GM18502 (cell line): ENCODE data around the gene PI4KB.
A peak's percentile ranks its signal among the peaks of the same experiment; 100 is the strongest.
"Not testable (repeated sequence)": the region's sequence is repeated elsewhere in the genome, so short reads cannot be mapped to it uniquely, and the experiment has no call there.

Experiments used
- ATAC-seq: cut with Tn5 transposase; IDR thresholded peaks from one replicate; pipeline ENCODE4 v1.9.1; 2021; ENCODE audit warnings: mild to moderate bottlenecking; ENCODE audit not compliant: unreplicated experiment, poor library complexity

PI4KB gene

DNA sequence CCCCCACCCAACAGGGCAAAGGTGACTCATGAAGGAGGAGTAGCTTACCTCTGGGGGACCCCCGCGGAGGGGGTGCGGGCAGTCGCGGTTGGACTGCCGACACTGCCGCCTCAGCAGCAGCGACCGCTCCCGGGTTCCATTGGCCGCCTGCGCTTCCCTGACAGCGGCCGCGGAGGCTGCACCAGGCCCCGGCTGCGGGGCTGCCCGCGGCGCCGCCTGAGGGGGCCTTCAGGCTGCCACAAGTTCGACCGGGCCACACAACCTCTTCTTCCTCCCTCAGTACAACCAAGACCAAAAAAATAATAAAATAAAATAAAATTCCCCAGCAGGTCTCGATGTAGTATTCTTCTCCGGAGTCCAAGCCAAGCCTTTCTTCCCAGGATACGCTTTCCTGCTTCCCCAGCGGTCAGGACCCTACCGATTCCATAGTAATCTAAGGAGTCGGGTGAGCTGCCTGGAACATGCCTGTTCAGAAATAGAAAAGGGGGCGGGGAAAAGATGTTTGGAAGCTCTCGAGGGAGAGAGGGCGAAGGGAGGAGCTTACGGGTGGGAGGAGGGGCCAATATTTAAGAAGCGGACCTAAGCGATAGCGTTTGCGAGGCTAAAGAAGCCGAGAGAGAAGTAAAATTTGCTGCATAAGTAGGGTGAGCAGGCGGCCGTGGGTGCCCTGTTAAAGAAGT is at the start of gene PI4KB:
Gene PI4KB, minus strand, starts transcription at position 194 of the 680 bp plus-strand sequence. CDS start 10,935 bp downstream, outside the sequence.
- ATAC-seq: peak; percentile 83

- no peak for ATAC-seq
These were observed 46.0 kb upstream of the PI4KB start for GRCh38 chr1:151373196-151373595.

DNA sequence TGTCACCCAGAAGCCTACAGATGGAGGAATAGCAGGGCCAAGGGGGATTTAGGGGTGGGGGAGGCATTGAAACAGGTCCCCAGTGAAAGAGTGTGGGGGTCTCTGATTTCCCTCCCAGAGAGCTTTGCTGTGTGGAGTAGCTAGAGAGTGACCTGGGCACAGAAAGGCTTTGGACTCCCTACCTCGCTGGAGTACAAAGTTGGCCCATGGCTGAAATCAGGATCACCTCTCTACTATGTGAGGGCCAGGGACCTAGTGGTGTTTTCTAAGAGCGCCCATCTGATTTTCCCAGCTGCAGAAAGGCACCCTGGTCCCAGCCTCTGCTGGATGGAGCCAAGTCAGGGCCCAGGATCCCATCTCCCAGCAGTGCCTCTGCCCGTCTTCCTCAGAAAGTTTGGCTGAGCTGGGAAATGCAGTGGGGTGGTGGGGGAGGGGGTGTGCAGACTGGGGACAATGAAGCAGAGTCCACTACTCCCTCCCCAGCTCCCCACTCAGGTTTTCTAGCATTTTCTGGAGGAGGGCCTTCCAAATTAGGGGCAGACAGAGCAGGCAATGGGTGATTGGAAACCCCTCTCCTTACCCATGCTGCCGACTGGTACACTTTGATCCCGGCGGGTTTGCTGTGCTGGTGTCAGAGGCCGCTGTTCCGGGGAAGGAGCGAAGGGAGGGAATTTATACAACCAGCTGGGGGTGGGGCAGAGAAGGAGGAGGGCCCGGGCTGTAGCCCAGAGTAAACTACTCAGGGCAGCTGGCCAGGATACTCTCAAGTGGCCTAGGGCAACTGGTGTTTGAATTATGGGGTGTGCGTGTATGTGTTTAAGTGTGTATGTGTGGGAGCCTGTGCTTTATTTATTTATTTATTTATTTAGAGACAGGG is 45.1 kb upstream of the PI4KB start, which contains the start of gene SELENBP1:
Gene SELENBP1, minus strand, starts transcription at position 648 of the 877 bp plus-strand sequence. Its CDS starts 64 bp downstream, at position 584.
- no peak for ATAC-seq

DNA sequence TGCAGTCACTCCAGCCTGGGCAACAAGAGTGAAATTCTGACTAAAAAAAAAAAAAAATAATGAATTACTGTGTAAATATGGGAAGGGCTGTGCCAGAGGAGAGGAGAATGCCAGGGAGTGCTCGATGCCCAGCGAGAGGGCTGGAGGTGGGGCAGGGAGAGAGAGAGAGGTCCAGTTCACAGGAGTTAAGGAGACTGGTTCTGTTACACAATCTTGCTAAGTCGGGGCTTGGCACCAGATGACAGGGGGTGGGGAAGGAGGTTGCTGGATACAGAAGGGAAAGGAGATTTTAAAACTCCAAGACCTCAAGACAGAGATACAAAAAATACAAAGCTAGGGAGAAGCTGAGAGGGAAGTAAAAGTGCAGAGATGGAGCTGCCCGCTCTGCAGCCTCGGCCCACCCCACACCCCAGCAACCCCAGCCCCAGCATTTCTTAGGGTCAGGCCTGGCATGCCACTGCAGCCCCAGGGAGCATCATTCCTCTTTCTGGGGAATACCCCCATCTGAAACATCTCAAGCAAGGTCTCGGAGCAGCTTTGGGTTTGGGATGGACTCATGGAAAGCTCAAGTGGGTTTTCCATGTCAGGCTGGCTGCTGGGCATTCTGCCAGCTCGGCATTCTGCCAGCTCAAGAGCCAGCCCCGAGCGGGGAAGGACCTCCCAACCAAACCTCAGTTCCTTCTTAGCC is 44.3 kb upstream of the PI4KB start:
- no peak for ATAC-seq

- no peak for ATAC-seq
These were observed 43.1 kb upstream of the PI4KB start for GRCh38 chr1:151370211-151370911.

DNA sequence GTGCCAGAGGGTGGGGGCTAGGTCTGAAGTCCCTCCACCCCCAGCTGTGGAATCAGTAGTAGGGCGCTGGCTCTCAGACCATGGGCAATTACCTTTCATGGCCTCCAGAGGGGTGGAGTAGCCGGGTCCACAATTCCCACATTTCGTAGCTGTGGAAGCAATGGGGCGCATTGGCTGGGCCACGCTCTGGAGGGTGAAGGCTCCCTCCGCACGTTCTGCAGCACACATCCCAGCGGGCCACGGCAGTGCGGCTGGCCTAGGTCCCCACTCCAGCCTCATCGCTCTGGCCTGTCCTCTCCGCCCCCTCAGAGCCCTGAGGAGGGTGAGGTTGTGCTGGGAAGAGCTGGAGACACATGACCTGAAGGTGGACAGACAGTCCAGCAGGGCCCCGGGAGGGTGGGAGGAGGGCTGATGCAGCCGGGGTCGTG is 42.4 kb upstream of the PI4KB start:
- no peak for ATAC-seq

- no peak for ATAC-seq
These were observed 42.0 kb upstream of the PI4KB start for GRCh38 chr1:151369302-151369610.

- no peak for ATAC-seq
These were observed 41.4 kb upstream of the PI4KB start for GRCh38 chr1:151368393-151369301.

- no peak for ATAC-seq
These were observed 40.6 kb upstream of the PI4KB start for GRCh38 chr1:151367658-151368392.

DNA sequence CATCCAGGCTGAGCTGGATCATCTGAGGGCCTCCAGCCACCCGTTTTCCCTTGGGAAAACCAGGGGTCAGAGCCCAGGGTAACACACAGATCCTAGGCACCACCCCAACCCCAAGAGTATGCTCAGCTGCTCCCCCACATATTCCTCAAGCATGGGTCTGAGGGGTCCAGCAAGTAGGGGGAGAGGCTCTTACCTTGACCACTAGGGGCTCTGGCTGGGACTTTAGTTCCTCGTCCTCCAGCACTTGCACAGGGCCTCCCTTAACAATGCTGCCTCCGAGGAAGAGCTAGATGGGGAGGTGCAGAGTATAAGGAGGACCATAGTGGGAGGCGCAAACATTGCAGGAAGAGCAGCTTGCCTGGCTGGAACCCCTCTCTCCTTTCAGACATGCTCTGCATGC is 37.8 kb upstream of the PI4KB start:
- ATAC-seq: no peak

DNA sequence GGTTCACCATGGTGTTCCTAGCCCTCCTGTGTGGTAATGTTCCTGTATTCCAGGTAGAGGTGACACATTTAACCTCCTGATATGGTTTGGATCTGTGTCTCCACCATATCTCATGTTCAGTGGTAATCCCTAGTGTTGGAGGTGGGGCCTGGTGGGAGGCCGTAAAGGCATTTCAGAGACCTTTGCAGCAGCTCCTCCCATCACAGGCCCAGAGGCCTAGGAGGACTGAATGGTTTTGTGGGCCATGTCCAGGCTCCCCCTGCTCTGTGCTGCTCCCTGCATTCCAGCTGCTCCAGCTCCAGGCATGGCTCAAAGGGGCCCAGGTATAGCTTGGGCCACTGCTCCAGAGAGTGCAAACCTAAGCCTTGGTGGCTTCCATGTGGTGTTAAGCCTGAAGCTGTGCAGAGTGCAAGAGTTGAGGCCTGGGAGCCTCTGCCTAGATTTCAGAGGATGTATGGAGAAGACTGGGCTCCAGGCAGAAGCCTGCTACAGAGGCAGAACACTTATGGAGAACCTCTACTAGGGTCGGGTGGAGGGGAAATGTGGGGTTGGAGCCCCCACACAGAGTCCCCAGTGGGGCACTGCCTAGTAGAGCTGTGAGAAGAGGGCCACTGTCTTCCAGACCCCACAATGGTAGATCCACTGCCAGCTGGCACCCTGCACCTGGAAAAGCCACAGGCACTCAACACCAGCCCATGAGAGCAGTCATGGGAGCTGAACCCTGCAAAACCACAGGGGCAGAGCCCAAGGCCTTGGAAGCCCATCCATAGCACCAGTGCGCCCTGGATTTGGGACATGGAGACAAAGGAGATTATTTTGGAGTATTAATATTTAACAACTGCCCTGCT is 35.3 kb upstream of the PI4KB start:
- ATAC-seq: no peak

DNA sequence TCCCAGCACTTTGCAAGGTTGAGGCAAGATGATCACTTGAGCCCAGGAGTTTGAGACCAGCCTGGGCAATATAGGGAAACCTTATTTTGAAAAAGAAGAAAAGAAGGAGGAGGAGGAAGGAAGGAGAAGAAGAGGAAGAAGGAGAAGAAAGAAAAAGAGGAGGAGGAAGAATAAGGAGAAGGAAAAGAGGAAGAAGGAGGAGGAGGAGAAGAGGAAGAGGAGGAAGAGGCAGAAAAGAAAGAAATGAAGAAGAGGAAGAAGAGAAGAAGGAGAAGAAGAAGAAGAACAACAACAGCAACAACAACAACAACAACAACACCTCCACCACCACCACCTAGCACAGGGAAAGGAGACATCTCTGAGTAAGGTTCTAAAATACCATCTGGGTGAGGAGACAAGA is 34.7 kb upstream of the PI4KB start:
- ATAC-seq: no peak

DNA sequence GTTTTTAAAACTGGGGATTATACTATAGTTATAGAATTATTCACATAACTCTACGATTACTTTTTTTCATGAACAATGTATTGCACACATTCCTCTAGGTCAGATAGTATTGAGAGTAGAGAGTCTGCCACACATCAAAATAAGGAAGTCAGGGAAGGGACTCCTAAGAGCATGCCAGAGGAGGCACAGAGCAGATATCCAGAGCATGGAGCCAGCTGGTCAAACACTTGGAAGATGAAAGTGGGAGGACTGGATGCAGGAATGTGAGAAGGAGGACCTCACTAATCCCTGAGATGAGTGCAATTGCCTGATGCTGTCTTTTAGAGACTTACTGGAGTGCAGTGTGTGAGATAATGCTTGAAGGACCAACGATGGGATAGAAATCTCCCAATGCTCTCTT is 29.5 kb upstream of the PI4KB start:
- ATAC-seq: no peak

- ATAC-seq: no peak
These were observed 25.0 kb upstream of the PI4KB start for GRCh38 chr1:151352021-151352718.

GRCh38 chr1:151350323-151350722 is 23.1 kb upstream of the PI4KB start:
- ATAC-seq: not testable (repeated sequence)

GRCh38 chr1:151347523-151348246 is 20.5 kb upstream of the PI4KB start:
- ATAC-seq: no peak
